Stimulated activated CD8-positive, alpha-beta memory T cell treated with anti-CD3 and anti-CD28 coated beads, Interleukin-12 subunit alpha, Interleukin-12 subunit beta, amount 100 ng/mL, for 24 hours (primary cell): ENCODE data around the gene LYST.
"Not testable (repeated sequence)": the region's sequence is repeated elsewhere in the genome, so short reads cannot be mapped to it uniquely, and the experiment has no call there.

ENCODE experiments used
- DNase-seq: peaks from one replicate; pipeline ENCODE4 v3.0.0-alpha.2; 2020; ENCODE audit errors: extremely low read depth

Gene LYST

DNA sequence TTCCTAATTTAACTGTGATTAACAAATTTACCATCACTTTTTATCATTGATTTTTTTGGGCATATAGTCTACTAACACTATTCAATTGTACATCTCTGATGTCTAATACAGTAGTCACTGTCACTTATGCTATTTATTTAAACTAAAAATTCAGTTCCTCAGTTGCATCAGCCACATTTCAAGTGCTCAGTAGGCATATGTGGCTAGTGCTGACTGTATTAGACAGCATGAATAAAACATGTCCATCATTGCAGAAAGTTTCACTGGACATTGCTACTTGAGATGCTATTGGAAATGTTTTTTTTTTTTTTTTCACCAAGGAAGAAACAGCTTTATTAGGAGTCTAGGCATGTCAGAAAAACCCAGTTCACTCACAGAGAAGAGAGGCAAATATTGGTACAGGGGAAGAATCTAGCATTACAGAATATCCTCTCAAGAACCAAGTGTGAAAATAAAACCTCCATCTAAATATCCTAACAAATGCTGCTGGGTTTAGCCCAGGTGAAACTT, 109.1 kb downstream of the LYST start:
- no peak for DNase-seq

DNA sequence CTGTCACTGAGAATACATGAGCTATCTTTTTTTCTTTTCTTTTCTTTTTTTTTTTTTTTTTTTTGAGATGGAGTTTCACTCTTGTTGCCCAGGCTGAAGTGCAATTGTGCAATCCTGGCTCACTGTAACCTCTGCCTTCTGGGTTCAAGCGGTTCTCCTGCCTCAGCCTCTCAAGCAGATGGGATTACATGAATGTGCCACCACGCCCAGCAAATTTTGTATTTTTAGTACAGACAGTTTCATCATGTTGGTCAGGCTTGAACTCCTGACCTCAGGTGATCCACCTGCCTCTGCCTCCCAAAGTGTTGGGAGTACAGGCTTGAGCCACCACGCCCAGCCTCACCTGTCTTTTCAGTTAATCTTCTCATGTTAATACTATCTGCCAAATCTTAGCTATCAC, 112.5 kb downstream of the LYST start:
- not testable (repeated sequence) for DNase-seq

DNA sequence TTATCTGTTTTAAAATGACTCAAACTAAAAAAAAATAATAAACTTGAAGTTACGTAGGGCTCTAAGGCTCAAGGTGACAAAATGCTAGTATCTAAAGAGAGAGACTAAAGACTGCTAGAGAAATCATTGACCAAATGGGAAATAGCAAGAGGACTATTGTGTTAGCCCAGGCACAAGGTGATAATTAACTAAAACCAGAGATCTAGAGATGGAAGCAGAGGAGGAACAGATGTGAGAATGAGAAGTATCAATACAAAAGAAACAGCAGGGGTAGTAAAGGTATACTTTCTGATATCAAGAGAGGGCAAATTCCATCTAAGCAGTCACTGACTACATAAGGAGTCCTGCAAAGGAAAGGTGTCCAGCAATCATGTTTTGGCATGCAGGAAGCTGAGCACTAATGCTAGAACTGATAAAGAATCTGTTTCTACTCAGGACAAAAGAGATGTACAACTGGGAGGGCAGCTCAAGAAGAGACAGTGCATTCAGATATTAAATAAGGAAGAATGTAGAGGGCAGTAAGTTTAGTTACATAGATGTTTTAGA, 116.9 kb downstream of the LYST start:
- DNase-seq: no peak

DNA sequence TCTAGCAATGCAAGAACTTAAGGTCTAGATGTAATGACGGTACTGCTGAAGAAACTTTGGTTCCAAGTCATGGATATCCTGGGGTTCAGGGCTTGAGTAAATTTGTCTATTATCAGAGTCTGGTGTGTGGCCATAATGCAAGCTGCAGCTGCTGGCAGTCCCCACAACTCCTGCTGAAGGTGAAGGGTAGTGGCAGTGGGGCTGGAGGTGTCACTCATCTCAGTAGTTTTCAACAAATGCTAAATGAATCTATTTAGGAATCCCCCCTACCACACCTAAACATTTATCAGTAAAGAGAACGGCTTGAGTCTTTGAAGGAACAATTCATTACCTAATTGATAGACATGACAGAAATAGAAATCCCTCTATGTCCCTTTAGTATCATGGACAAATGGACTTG, 118.0 kb downstream of the LYST start:
- no peak for DNase-seq

DNA sequence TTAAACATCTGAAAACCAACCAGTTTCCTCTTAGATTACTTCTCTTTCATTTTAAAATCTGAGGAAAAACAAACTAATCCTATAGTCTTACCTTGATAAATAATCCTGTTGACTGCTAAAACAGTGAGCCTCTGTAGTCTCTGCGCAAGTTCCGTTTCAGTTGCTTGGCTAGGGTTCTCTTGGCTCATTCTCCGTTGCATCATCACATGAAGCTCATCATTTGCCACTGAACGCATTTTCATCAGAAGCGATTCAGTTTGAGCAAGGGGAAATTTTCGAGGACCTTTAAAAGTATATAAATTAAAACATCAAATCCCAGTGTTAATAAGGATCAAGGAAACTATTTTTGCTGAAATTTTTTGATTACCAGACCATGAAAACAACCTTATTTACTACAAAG, 120.5 kb downstream of the LYST start:
- DNase-seq: no peak

DNA sequence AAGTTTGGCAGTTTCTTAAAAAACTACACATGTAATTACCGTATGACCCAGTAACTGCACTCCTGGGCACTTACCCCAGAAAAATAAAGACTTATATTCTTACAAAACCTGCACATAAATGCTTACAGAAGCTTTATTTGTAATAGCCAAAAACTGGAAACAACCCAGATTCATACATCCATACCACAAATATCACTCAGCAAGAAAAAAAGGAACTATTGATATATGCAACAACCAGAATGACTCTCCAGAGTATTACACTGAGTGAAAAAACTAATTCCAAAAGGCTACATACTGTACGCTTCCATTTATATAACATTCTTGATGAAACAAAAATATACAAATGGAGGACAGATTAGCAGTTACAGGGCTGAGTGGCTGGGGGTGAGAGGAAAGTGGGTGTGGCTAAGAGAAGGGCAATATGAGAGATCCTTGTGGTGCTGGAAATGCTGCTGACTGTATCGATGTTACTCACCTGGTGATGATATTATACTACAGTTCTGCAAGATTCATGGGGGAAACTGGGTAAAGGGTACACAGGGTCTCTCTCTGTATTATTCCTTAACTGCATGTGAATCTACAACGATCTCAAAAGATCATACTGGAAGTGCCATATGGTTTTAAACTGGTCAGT, 121.1 kb downstream of the LYST start:
- no peak for DNase-seq

DNA sequence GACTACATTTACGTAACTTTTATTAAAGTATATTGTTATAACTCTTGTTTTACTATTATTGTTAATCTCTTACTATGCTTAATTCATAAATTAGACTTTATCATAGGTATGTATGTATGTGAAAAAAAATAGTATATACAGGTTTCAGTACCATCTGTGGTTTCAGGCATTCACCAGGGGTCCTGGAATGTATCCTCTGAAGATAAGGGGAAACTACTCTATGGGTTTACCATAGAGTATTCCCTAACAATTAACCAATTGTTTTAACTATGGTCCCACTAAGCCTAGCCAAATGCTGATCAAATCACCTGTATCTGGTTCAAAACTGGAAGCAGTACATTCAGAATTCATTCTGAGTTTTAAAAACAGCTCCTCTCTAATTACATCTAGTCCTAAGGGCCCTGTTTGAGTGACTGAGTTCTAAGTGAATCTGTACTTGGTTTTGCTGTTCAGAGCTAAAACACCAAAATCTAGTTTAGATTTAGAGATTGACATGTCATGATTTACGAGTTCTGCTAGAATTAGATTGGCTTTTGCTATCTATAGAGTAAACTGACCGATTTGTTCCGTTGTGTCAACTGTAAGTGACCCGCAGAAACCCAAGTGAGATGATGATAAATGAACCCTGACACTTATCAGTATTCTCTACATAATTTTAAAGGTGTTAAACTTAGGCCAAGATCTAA, 123.6 kb downstream of the LYST start:
- no peak for DNase-seq

DNA sequence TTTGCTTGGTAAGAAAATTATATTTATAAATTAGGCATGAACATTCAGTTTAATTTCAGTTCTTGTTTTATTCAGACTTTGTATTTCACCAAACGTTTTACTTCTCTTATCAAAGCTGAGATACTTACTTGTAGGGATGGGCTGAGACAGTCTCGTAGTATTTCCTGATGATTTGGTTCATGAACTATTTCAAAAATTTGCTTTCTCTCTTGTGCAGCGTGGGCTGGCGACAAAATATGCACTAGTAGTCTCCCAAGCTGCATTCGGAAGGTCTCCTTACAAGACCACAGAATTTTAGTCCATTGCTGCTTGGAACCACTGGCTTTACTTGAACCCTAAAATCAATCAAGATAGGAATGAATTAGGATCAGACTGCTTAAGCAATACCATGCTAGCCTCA, 125.4 kb downstream of the LYST start:
- no peak for DNase-seq

DNA sequence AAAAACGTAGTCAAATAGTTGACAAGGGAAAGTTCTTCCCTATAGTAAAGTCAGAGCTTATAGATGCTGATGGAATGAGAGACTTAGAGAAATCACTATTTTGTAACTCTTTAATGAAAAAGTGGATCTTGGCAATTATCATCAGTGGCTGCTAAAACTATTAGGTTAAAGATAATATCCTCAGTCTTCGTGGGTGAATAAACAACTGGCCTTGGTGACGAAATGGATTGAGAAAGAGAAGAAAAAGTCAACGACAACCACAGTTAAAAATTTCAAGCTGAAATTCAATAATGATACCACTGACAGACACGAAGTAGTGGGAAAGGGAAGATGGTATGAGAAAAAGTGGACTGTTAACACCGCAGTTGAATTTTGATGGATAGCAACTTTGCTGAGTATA, 127.1 kb downstream of the LYST start:
- DNase-seq: no peak

DNA sequence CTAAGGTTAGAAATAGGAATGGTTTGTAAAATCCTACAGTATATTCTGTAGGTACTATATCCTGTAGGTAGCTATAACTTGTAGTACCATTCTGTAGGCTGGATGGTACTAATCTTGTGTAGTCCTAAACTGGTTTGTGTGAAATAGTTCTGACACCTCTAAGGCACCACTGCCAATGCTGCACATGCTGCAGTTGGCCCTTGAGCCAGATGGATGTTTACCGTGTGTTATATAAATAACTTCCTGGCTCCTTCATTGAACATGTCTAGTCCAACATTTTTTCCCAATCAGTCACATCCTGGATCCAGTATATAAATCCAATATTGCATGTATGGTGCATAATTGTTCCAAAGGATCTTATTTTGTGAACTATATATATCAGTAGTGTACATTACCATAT, 127.6 kb downstream of the LYST start:
- no peak for DNase-seq

DNA sequence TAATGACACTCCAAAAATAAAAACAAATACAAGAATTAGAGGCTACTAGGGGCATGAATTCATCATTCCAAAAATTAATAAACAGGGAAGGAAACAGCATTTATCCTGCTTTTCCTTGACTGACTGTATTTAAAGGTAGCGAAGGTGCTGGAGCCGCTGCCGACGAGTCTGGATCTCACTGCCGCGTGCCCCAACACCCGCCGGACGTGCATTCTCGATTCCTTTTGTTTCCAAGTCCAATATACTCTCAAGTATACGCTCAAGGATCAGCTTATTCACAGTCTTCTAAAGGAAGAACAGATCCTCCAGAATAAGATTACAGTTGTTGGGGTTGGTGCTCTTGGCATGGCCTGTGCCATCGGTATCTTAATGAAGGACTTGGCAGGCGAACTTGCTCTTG, 129.0 kb downstream of the LYST start:
- DNase-seq: no peak

DNA sequence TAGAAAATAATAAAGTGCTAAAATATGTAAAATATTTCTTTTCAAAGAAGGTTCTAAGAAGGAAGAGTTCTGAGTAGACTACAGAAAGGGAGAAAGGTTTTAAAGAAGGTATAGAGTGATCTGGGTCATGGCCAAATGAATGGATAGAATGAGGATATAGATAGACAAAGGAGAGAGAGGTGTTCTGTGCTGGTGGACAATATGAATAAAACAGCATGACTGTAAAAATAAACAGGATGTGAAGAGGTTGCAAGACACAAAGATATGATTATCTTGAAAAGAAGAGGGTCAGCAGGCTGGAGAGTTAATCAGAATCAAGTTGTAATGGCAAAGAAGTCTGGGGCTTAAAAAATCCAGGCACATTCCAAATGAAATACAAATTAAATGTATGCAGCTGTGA, 130.4 kb downstream of the LYST start:
- no peak for DNase-seq

DNA sequence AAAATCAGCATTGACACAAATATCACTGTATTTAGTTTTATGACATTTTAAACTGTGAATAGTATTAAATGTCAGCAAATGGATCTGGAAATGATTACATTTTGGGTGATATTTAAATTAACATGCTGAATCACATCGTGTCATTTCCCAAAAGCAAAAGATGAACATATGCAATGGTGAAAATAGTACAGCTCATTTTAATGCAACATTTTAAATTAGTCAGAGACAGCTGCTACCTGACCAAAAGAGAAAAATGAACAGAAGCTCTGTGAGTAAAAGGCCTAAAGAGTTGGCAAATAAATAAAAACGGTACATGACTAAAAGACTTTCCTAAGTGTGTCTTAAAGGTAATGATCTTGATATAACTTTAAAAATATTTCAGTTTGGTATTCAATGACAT, 131.1 kb downstream of the LYST start:
- DNase-seq: no peak

DNA sequence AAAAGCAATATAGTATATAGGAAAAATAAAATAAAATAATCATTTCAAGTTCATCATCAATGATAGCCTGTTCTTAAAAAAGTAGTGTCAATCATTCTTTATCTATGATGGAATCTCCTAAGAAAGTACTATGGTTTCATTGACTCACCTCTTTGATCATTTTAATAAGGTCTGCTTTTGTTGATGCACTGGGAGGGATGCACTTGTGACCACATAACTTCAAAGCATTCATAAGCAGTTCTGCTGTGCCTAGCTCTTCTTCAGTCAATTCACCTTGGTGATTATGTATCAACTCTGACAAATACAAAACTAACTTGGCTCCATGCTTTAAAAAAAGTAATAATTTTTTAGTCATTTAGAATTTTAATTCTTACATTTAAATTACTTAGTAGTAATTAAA, 132.4 kb downstream of the LYST start:
- DNase-seq: no peak

DNA sequence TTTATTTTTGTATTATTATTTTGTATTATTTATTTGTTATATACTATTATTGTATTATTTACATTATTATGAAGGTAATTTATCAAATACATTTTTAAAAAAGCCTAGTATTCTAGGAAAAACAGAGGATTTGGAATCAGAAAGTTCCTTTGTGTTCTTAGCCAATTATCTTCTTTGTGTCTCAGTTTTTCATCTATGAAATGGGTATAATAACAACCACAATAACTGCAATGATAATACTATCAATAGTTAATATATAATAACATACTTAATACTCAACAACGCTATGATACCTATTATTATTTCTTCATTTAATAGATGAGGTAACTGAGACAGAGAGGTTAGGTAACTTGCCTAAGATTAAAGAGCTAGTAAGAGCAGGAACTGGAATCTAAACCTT, 136.7 kb downstream of the LYST start:
- DNase-seq: no peak

DNA sequence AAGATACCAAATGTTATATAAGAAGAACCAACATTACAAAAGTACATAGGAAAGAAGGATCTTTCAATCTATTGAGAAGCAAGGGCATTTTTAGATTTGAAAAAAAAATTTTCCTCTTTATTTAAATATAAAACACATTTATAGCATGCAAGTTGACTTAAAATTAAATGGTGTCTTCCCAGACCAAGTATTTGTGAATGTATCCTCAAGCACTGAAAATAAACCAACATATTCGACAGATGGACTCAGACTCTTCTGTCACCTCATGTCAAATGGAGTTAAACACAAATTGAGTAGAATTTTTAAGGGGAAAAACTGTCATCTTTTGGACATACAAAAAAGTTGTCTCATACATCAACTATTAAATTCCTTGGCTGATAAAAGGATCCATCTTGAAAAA, 140.1 kb downstream of the LYST start:
- DNase-seq: no peak

DNA sequence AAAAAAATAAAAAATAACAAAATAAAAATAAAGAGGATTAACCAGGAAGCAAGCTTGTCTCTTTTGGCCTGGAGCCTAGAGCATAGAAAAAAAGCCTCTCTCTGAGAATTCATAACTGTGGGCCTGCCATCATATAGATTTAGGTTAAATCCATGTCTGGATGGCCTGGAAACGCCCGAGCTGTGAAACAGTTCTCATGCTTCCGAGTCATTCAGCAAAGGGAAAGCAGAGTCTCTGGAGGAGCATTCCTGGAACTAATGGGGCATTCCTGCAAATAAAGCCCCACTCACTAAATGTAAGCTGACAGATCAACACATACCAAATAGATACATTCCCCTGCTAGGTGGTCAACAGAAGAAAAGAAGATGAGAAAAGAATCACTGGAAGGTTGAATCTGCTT, 141.3 kb downstream of the LYST start:
- no peak for DNase-seq

DNA sequence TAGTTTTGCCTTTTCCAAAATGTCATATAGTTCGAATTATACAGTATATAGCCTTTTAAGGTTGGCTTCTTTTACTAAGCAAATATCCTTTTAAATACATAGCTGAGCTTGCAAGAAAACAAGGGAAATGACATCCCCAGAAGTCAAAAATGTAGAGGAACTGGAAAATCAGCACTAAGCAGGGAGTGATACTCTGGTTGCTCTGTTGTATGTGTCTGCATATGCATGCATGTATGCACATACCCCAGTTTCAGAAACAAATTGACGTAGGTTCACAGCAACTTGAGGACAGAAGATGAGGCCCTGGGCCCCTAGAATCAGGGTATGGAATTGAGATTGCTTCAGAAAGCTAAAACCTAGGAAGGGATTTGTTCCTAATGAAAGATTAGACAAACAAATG, 142.0 kb downstream of the LYST start:
- DNase-seq: no peak

DNA sequence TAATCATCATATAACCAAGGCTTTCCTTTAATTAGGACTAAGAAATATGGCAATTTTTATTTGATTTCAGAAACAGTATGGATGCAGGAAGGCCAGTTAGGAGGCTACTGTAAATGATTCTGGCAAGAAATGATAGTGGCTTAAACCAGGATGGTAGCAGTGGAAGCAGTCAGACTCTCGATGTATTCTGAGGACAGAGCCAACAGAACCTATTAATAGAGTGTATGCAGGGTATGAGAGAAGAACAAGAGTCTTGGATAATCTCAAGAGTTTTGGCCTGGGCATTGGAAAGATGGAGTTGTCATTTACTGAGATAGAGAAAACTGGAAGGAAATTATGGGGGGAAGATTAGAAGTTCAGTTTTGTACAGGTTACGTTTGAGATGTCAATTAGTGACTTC, 143.8 kb downstream of the LYST start:
- DNase-seq: no peak

DNA sequence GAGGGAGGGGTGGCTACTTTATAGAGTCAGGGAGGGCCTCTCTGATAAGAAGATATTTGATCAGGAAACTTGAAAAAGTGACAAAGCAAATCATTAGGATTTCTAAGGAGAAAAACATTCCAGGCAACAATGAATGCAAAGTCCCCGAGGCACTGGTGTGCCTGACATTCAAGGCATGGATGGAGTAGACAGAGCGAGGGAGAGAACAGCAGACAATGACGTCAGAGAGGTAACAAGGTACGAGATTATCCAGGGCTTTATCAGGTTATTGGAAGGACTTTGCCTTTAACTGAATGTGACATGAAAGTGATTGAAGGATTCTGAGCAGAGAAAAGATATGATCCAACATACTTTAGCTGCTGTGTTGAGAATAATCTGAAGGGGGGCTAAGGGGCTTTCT, 144.7 kb downstream of the LYST start:
- DNase-seq: no peak

DNA sequence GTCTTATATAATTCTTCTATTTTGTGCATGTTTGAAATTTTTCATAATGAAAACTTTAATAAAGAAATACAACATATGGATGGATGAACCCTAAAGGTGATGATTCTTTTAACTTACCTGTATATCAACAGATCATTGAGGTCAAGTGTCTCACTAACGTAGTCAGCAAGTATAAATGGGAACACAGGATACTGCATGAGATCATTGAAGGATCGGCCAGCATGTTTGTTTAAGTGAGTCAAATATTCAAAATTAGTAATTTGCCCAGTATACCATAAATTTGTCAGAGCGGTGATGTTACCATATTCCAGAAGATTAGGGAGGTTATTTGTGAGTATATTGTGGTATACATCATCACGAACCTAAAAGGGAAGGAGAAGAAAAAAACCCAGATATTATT, 146.2 kb downstream of the LYST start:
- DNase-seq: no peak

DNA sequence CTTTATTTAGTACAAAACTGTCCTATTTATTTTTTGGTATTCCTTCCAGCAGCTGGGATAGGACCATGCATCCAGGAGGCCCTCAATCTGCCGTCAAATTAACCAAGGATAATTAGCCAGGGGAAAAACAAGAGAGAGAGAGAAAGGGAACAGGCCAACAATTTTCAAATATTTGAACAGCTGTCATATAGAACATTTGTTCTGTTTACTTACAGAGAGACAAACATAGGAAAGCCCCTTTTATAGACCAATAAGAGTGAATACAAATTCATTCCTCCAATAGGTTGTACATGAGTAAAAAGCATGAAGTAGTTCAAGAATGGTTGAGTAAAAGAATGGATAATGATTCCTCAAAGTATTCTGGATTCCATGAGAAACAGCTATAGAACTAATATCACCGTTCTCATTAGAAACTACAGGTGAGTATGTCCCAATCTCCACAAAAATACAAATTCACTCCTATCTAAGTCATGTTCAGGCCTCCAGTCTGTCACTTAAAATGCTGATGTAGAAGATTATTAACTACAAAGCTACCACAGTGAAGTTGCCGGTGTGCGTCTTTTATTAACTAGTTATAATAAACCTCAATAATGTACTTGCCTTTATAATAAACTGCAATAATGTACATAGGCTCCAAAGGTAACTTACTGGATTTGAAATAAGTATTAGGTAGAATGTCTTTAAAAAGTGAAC, 152.4 kb downstream of the LYST start:
- no peak for DNase-seq

DNA sequence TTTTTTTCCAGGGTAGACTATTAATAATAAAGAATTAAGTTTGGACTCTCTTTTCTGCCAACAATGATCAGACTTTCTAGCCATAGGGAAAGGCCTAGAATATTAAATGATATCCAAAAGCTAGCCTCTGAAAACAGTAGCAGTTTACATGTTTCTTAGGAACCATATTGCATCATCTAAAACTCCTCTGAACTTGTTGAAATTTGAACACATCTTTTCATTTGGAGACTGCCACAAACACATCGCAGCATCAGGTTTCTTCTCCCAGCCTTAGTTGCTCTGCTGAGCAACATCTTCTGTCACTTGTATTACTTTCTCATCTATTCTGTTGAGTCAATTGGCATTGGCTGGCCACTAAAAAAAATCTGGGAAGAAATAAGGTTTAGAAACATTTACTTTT, 153.9 kb downstream of the LYST start:
- DNase-seq: no peak
